MG63 (cell line): ENCODE data around the gene ITPRIPL2. TPM values are rescaled to one million over a fixed set of nuclear protein-coding genes. Genes with fewer than 3 reads are reported as not detected.

Source experiments
- DNase-seq: peaks from one replicate; pipeline ENCODE4 v3.0.0-alpha.2; 2020
- H3K27me3 ChIP-seq: fragments of 250-450 bp; sonication (Bioruptor Pico); 2 replicates; pipeline ENCODE4 v1.5.1; 2020; ENCODE audit warnings: mild to moderate bottlenecking, moderate library complexity
- H3K36me3 ChIP-seq: fragments of 250-450 bp; sonication (Bioruptor Pico); 2 replicates; pipeline ENCODE4 v1.5.1; 2020; ENCODE audit warnings: mild to moderate bottlenecking, moderate library complexity
- H3K4me3 ChIP-seq: fragments of 250-450 bp; sonication (Bioruptor Pico); 2 replicates; pipeline ENCODE4 v1.5.1; 2020; ENCODE audit warnings: mild to moderate bottlenecking, moderate library complexity
- H3K9me3 ChIP-seq: fragments of 250-450 bp; sonication (Bioruptor Pico); 2 replicates; pipeline ENCODE4 v1.5.1; 2020; ENCODE audit warnings: mild to moderate bottlenecking, moderate library complexity
- total RNA-seq: library from RNA; depleted of rRNA; stranded (reverse); fragments of >200 nt; shearing (Covaris generic); gene quantifications from 2 replicates; pipeline ENCODE4 v1.2.3, GENCODE V29; 2014; ENCODE audit warnings: low replicate concordance; rRNA removed

Gene ITPRIPL2
- total RNA-seq, 1 experiment from 2014 or later = 18.0 TPM

GRCh38 chr16:19148189-19148588, 34.4 kb downstream of the ITPRIPL2 start:
- H3K4me3 ChIP-seq = no peak overlapping the region
- 0 out of 2 replicates have a peak, but pooled peaks cover 3% of the 10 kb centered on the region for H3K27me3 ChIP-seq
- no peaks in the 10 kb centered on the region for H3K36me3 ChIP-seq
- H3K9me3 ChIP-seq = peaks cover 8% of the 10 kb centered on the region; the same call in 1 of the 2 replicates
- DNase-seq = no peak

- no peak for DNase-seq
- no peaks in the 10 kb centered on the region for H3K27me3 ChIP-seq
- no peaks in the 10 kb centered on the region for H3K36me3 ChIP-seq
- peaks cover 19% of the 10 kb centered on the region for H3K9me3 ChIP-seq
- no peak overlapping the region for H3K4me3 ChIP-seq
These were observed 37.5 kb downstream of the ITPRIPL2 start for GRCh38 chr16:19151310-19151709.

- no peaks in the 10 kb centered on the region for H3K27me3 ChIP-seq
- no peaks in the 10 kb centered on the region for H3K36me3 ChIP-seq
- peaks cover 19% of the 10 kb centered on the region for H3K9me3 ChIP-seq
- no peak overlapping the region for H3K4me3 ChIP-seq
- no peak for DNase-seq
These were observed 38.3 kb downstream of the ITPRIPL2 start for GRCh38 chr16:19152042-19152441.

DNA sequence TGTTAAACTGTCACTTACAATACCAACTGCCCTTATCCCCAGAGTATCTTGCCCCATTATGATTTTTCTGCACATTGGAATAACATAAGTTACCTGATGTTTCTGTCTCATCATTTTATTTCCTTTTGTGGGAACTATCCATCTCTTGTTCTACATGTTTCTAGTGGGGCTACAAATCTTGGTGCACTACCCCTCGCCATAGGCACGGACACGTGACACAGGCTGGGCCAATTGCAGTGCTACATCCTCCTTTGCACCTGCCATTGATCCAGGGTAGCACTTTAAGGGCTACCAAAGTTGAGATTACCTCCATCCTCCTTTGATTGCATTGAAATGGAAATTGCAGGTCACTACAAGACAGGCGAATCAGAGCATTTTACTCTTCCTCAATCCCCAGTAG, 40.1 kb downstream of the ITPRIPL2 start:
- Histone ChIP-seq H3K36me3 (no peaks in the 10 kb centered on the region), H3K9me3 (peaks cover 11% of the 10 kb centered on the region), H3K27me3 (no peaks in the 10 kb centered on the region), H3K4me3 (no peak overlapping the region)
- DNase-seq = peak; percentile 20

DNA sequence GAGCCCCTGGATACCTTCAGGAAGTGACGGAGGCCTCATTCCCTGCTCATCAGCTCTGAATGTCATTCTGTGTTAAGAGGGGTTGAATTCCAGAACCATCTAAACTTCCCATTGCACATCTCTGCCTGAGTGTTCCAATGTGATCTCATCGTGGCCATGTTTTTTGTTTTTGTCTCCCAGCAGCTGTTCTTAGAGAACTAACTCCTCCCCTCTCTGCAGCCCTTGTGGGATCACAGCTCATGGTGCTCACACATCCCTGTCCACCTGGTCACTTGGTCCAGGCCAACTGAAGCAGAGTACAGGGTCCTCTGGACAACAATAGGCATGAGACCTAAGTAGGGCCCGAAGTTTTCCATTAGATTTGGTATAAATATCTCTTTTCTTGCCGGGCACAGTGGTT, 48.3 kb downstream of the ITPRIPL2 start:
- H3K9me3 ChIP-seq = 0 out of 2 replicates have a peak, but pooled peaks cover 3% of the 10 kb centered on the region
- no peaks in the 10 kb centered on the region for H3K36me3 ChIP-seq
- no peaks in the 10 kb centered on the region for H3K27me3 ChIP-seq
- DNase-seq = no peak
- H3K4me3 ChIP-seq = no peak overlapping the region

DNA sequence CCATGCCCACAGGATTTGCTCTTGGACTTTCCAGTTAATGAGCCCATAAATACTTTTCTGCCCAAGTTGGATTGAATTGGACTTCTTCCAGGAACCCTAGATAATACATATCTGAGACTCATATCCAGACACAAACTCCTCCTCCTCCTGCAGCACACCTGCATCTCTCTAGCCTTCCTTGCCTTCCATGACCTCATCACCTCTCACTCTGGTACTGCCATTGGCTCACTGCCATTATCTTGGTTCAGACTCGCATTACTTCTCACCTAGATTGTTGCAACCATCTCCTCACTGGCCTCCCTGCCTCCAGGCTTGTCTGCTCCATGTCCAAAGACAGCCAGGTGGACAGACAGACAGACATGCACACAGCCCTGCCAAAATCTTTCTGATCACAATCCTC, 49.5 kb downstream of the ITPRIPL2 start:
- Histone ChIP-seq H3K4me3 (no peak overlapping the region), H3K36me3 (no peaks in the 10 kb centered on the region), H3K27me3 (peaks cover 1% of the 10 kb centered on the region), H3K9me3 (0 out of 2 replicates have a peak, but pooled peaks cover 3% of the 10 kb centered on the region)
- no peak for DNase-seq

DNA sequence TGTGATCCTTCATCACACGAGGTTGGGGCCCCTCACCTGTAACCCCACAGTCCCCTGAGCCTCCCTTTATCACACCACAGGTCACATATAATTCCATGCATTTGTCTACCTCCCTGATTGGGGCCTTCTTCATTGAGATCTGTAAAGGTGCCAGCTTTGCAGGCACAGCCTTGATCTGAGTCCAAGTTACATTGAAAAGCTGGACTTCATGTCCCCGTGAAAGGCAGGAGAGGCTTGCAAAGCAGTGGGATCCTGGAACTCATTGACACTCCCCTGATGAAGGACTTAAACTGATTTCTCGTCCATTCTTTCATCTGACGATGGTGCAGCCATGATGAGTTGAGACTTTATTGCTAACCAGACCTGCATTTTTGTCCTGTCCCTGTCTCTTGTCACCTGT, 50.5 kb downstream of the ITPRIPL2 start:
- H3K27me3 ChIP-seq = peaks cover 10% of the 10 kb centered on the region
- H3K36me3 ChIP-seq = no peaks in the 10 kb centered on the region
- DNase-seq = no peak
- H3K4me3 ChIP-seq = no peak overlapping the region
- H3K9me3 ChIP-seq = 0 out of 2 replicates have a peak, but pooled peaks cover 3% of the 10 kb centered on the region

GRCh38 chr16:19165101-19165500, 51.3 kb downstream of the ITPRIPL2 start:
- 0 out of 2 replicates have a peak, but pooled peaks cover 3% of the 10 kb centered on the region for H3K9me3 ChIP-seq

DNA sequence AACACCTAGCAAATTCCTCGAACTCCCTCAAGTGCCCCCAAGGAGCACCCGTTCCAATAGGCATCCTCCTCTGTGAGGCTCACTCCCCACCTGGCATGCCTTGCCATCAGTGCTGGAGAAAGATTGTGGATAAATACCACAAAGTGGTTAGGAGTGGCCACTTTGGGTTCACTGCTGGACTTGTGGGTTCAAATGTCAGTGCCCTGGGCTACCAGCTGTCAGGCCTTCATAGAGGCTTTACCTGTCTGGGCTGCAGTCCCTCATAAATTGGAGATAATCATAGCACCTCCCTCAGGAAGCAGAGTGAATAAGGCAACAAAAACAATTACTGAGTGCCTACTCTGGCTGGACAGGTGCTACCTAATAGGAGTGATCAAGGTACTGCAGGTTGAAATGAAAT, 52.7 kb downstream of the ITPRIPL2 start:
- Histone ChIP-seq H3K9me3 (0 out of 2 replicates have a peak, but pooled peaks cover 3% of the 10 kb centered on the region), H3K27me3 (peaks cover 22% of the 10 kb centered on the region), H3K36me3 (no peaks in the 10 kb centered on the region), H3K4me3 (no peak overlapping the region)
- DNase-seq = no peak

More at GRCh38 chr16:19165101-19165500, 51.3 kb downstream of the ITPRIPL2 start:
- peaks cover 17% of the 10 kb centered on the region for H3K27me3 ChIP-seq
- no peak overlapping the region for H3K4me3 ChIP-seq
- no peaks in the 10 kb centered on the region for H3K36me3 ChIP-seq
- no peak for DNase-seq

- Histone ChIP-seq H3K4me3 (peak within 1 kb of the TSS; percentile 47), H3K36me3 (no peaks in the 10 kb centered on the region), H3K27me3 (peaks cover 28% of the 10 kb centered on the region), H3K9me3 (0 out of 2 replicates have a peak, but pooled peaks cover 3% of the 10 kb centered on the region)
- peak; percentile 81 for DNase-seq
These were observed 54.1 kb downstream of the ITPRIPL2 start, which contains the start of gene SYT17 for GRCh38 chr16:19167710-19168370. Gene SYT17 (plus strand): TSS chr16:19168240. CDS start chr16:19168647, 407 bp downstream.

- Histone ChIP-seq H3K9me3 (no peaks in the 10 kb centered on the region), H3K4me3 (peak overlapping the region; percentile 47), H3K27me3 (peaks cover 28% of the 10 kb centered on the region), H3K36me3 (no peaks in the 10 kb centered on the region)
- DNase-seq = peak; percentile 26
These were observed 54.8 kb downstream of the ITPRIPL2 start for GRCh38 chr16:19168371-19169081.

DNA sequence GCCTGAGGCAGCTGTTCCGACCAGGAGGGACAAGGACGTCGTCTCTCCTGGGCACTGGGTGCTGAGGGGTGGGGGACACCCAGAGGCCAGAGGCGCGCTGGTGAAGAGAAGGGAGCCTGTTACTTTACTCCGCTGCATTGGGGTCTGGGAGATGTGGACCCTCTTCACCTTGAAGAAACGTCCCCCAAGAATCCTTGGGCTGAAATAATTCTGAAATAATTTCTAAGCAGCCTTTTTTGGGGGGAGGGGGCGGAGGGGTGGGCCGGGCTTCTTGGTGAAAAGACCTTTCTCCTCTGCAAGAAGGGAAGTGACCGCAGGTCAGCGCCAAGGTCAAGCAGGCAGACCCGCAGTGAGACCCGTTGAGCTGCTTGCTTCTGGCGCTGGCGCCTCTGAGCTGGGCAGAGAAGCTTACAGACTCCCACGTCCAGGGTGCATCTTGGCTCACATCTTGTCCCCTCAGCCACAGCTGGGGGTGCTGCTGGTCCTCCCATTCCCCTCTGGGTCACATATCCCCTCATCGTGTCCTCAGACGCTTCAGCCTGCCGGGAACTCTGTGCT, 55.4 kb downstream of the ITPRIPL2 start:
- Histone ChIP-seq H3K27me3 (peaks cover 28% of the 10 kb centered on the region), H3K4me3 (no peak overlapping the region), H3K36me3 (no peaks in the 10 kb centered on the region), H3K9me3 (no peaks in the 10 kb centered on the region)
- DNase-seq = no peak

GRCh38 chr16:19170043-19170655, 56.4 kb downstream of the ITPRIPL2 start:
- no peak for DNase-seq
- Histone ChIP-seq H3K4me3 (no peak overlapping the region), H3K27me3 (peaks cover 28% of the 10 kb centered on the region), H3K9me3 (no peaks in the 10 kb centered on the region), H3K36me3 (no peaks in the 10 kb centered on the region)

Other genes with a start within 250 kb of the ITPRIPL2 start
- gene SMG1, start 187.6 kb upstream of the ITPRIPL2 start, total RNA-seq = 15.3 and 22.3 TPM in 2 replicates
- 6.2 and 6.9 TPM in 2 replicates for gene TMC7, start 130.0 kb upstream of the ITPRIPL2 start, total RNA-seq
- gene COQ7, start 46.4 kb upstream of the ITPRIPL2 start, total RNA-seq = 21.8 and 28.3 TPM in 2 replicates
- not detected in 2 replicates for gene SYT17, start 54.3 kb downstream of the ITPRIPL2 start, total RNA-seq
- gene CLEC19A, start 171.8 kb downstream of the ITPRIPL2 start, total RNA-seq = not detected in 2 replicates